SK-N-SH (cell line): ENCODE data around the gene SFXN3. TPM values are rescaled to one million over a fixed set of nuclear protein-coding genes. Genes with fewer than 3 reads are reported as not detected.
A peak's percentile ranks its signal among the peaks of the same experiment; 100 is the strongest.

Source experiments
- CTCF ChIA-PET: fragments of 300-600, 350-600 bp; formaldehyde crosslinking; extraction: SDS; loops from one replicate; lab custom pipeline; 2021; lab: Yijun Ruan, JAX
- POLR2A ChIA-PET: fragments of 350-600 bp; sonication (Branson Sonifier 250); formaldehyde crosslinking; extraction: SDS; loops from one replicate; lab custom pipeline; 2020; ENCODE audit warnings: antibody characterized with exemption, inconsistent platforms; lab: Yijun Ruan, JAX
- DNase-seq: peaks from one replicate; pipeline ENCODE4 v3.0.0; 2012
- H2AFZ ChIP-seq: fragments of 200-600 bp; sonication (generic); 2 replicates; pipeline ENCODE4 v1.8.1; 2016; ENCODE audit warnings: antibody characterized with exemption, mild to moderate bottlenecking, low read depth
- H3F3A ChIP-seq: fragments of 200-600 bp; sonication (generic); replicated peaks from 2 replicates; pipeline ENCODE3; 2016; ENCODE audit warnings: antibody characterized with exemption, mild to moderate bottlenecking; ENCODE audit not compliant: insufficient read depth
- H3K27ac ChIP-seq, 2 experiments: fragments of 200-500 bp in 1 of 2; fragments of 200-600 bp in 1 of 2; sonication (Bioruptor generic) in 1 of 2; sonication (generic), shearing (Covaris generic) in 1 of 2; 2 replicates each; pipeline versions ENCODE4 v1.5.1 to v1.6.1; 2014 to 2016; ENCODE audit warnings: low read depth in 2 of 2, inconsistent platforms in 1 of 2, low read length in 1 of 2, mild to moderate bottlenecking in 1 of 2, mixed read lengths in 1 of 2
- H3K27me3 ChIP-seq: fragments of 200-600 bp; sonication (generic), shearing (Covaris generic); 2 replicates; pipeline ENCODE4 v1.6.1; 2016; ENCODE audit warnings: mixed run types; ENCODE audit not compliant: insufficient read depth
- H3K36me3 ChIP-seq, 2 experiments: fragments of 200-500 bp in 1 of 2; fragments of 200-600 bp in 1 of 2; sonication (Bioruptor generic) in 1 of 2; sonication (generic) in 1 of 2; replicated peaks in 1 of 2; 2 replicates each; pipeline versions ENCODE3 to v1.5.1; 2014 to 2016; ENCODE audit warnings: low read length in 1 of 2, mild to moderate bottlenecking in 1 of 2; ENCODE audit not compliant: insufficient read depth in 2 of 2, control insufficient read depth in 1 of 2
- H3K4me1 ChIP-seq, 2 experiments: fragments of 200-500 bp in 1 of 2; fragments of 200-600 bp in 1 of 2; sonication (Bioruptor generic) in 1 of 2; sonication (generic), shearing (Covaris generic) in 1 of 2; 2 replicates each; pipeline versions ENCODE4 v1.5.1 to v1.6.1; 2014 to 2016; ENCODE audit warnings: low read depth in 1 of 2, low read length in 1 of 2, mixed run types in 1 of 2; ENCODE audit not compliant: insufficient read depth in 2 of 2, control insufficient read depth in 1 of 2
- H3K4me2 ChIP-seq: fragments of 200-600 bp; sonication (generic), shearing (Covaris generic); 2 replicates; pipeline ENCODE4 v1.6.1; 2017; ENCODE audit warnings: mixed run types
- H3K4me3 ChIP-seq, 2 experiments: fragments of 200-500 bp in 1 of 2; fragments of 200-600 bp in 1 of 2; sonication (Bioruptor generic) in 1 of 2; sonication (generic), shearing (Covaris generic) in 1 of 2; 2 replicates each; pipeline versions ENCODE4 v1.5.1 to v1.8.1; 2014 to 2016; ENCODE audit warnings: low read depth in 2 of 2, inconsistent platforms in 1 of 2, low read length in 1 of 2, mild to moderate bottlenecking in 1 of 2, mixed read lengths in 1 of 2, moderate library complexity in 1 of 2
- H3K79me2 ChIP-seq: fragments of 200-600 bp; sonication (generic); 2 replicates; pipeline ENCODE4 v1.8.1; 2017; ENCODE audit warnings: mild to moderate bottlenecking; ENCODE audit not compliant: insufficient read depth
- H3K9ac ChIP-seq: fragments of 200-600 bp; sonication (generic); 2 replicates; pipeline ENCODE4 v1.6.1; 2017; ENCODE audit warnings: mixed run types
- H3K9me2 ChIP-seq: fragments of 200-600 bp; sonication (generic); 2 replicates; pipeline ENCODE4 v1.6.1; 2017; ENCODE audit warnings: mixed run types
- H3K9me3 ChIP-seq: fragments of 200-600 bp; sonication (generic); 2 replicates; pipeline ENCODE4 v1.6.1; 2017; ENCODE audit warnings: mixed run types, mild to moderate bottlenecking, moderate library complexity
- H4K20me1 ChIP-seq: fragments of 200-600 bp; sonication (generic); 2 replicates; pipeline ENCODE4 v1.6.1; 2017; ENCODE audit warnings: mild to moderate bottlenecking, mixed run types; ENCODE audit not compliant: insufficient read depth
- CHD2 ChIP-seq: fragments of 150-350 bp; IDR thresholded peaks from 2 replicates; pipeline ENCODE4 v1.6.1; 2018; ENCODE audit warnings: low read length; ENCODE audit not compliant: partially characterized antibody
- ELF1 ChIP-seq: IDR thresholded peaks from 2 replicates; pipeline ENCODE4 v1.4.0; 2012
- GABPA ChIP-seq: IDR thresholded peaks from 2 replicates; pipeline ENCODE4 v1.4.0; 2012; ENCODE audit warnings: low read depth, mild to moderate bottlenecking
- POLR2AphosphoS5 ChIP-seq: IDR thresholded peaks from 2 replicates; pipeline ENCODE4 v1.6.1; 2012; ENCODE audit warnings: low read depth, low read length
- RAD21 ChIP-seq: IDR thresholded peaks from 2 replicates; pipeline ENCODE4 v1.6.1; 2012; ENCODE audit warnings: mild to moderate bottlenecking, low read length
- SIN3A ChIP-seq: IDR thresholded peaks from 2 replicates; pipeline ENCODE4 v1.6.1; 2012; ENCODE audit warnings: low read depth, mild to moderate bottlenecking, low read length, moderate library complexity, borderline replicate concordance
- SMC3 ChIP-seq: IDR thresholded peaks from 2 replicates; pipeline ENCODE4 v1.6.1; 2012; ENCODE audit warnings: low read depth, low read length, improper control_type of control experiment
- TAF1 ChIP-seq: IDR thresholded peaks from 2 replicates; pipeline ENCODE4 v1.6.1; 2012; ENCODE audit warnings: low read depth, mild to moderate bottlenecking, low read length, moderate library complexity, borderline replicate concordance
- TEAD4 ChIP-seq: IDR thresholded peaks from 2 replicates; pipeline ENCODE4 v1.4.0; 2012; ENCODE audit warnings: mild to moderate bottlenecking, borderline replicate concordance; ENCODE audit not compliant: insufficient read depth
- YY1 ChIP-seq: IDR thresholded peaks from 2 replicates; pipeline ENCODE4 v1.4.0; 2012; ENCODE audit warnings: low read depth, mild to moderate bottlenecking
- WGBS: methylation state at CpG from one replicate; pipeline ENCODE4 v1.1.6; 2017; ENCODE audit warnings: low lambda C conversion rate; 5-methylcytosine and 5-hydroxymethylcytosine counted together
- polyA plus RNA-seq, 3 experiments: library from polyadenylated mRNA; depleted of rRNA; stranded (reverse); fragments of >200 nt; gene quantifications; 2 replicates each; pipeline ENCODE4 v1.2.3, GENCODE V29; 2012
- TF ChIP-seq, protein P1 (sequence below): IDR thresholded peaks from 2 replicates; pipeline ENCODE4 v1.6.1; 2012; ENCODE audit warnings: mild to moderate bottlenecking, low read depth, low read length, moderate library complexity
- TF ChIP-seq, protein P2 (sequence below): IDR thresholded peaks from 2 replicates; pipeline ENCODE4 v1.4.0; 2012; ENCODE audit warnings: low read depth, borderline replicate concordance
- TF ChIP-seq, protein P3 (sequence below): IDR thresholded peaks from 2 replicates; pipeline ENCODE4 v1.4.0; 2012; ENCODE audit warnings: low read depth, borderline replicate concordance
- TF ChIP-seq, protein P4 (sequence below): fragments of 200-600 bp; sonication (generic); IDR thresholded peaks from 2 replicates; pipeline ENCODE4 v1.6.1; 2017; ENCODE audit warnings: antibody characterized with exemption, mild to moderate bottlenecking, moderate library complexity

The SFXN3 gene
- polyA plus RNA-seq, 1 of the 3 experiments (the other 2 are of a cell fraction): 142 TPM

DNA sequence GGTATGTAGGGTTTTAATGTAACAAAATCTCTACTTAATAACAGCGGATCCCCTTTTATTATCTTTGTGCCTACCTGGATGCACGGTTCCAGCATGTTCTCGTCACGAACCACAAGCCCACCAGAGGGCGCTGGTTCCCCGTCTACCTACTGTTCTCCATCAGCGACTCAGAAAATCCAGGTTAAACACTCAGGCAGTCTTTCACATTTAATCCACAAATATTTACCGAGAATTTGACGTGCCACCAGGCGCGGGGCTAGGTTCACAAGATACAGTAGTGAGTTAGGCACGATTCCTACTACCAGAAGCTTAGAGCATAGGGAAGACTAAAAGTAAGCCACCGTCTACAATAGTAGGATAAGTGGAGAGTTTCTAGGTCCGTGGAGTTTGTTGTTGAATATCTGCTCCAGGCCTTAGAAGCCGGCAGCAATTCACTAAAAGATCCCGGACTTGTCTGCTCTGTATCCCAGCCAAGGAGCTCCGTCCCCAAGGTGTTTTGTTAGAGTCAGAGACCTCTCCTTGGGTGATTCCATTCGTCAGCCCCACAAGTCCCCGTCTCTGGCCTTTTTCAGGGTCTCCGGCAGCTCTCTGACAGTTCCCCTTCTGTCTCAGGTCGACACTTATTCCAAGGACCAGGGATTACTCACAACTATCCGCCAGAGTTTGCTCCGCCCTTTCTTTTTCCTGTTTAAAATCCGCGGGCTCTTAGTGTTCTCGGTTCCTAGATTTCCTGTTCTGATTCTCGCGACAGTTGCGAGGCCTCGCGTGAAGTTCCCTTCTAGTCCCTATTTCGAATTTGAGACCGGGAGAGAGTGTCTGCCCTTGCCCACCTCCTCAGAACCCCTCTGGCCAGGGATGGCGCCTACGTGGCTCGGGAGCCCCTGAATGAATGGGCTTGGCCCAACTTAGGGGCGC, 29.3 kb downstream of the SFXN3 start:
- WGBS: under 1% methylated on average over 36 of the region's 37 CpGs
- H3K9me2 ChIP-seq: no peaks in the 10 kb centered on the region
- no peaks in the 10 kb centered on the region for H3K36me3 ChIP-seq
- ChIA-PET CTCF (interaction anchor here (0.7 to 18.9 kb wide), 31 partner anchors 9 to 92 kb away, joined by 3 to 234 read pairs (median 4); partner anchors contain the start of genes LZTS2, PDZD7, SEMA4G and SFXN3), POLR2A (interaction anchor here (1.0 kb wide), 1 partner anchor 82 kb away, joined by 3 read pairs; no protein-coding TSS in a partner anchor)
- peak overlapping the region; percentile 97 for H2AFZ ChIP-seq
- peak overlapping the region; percentile 97 to 98 for H3K27ac ChIP-seq
- TF ChIP-seq, protein P1, sequence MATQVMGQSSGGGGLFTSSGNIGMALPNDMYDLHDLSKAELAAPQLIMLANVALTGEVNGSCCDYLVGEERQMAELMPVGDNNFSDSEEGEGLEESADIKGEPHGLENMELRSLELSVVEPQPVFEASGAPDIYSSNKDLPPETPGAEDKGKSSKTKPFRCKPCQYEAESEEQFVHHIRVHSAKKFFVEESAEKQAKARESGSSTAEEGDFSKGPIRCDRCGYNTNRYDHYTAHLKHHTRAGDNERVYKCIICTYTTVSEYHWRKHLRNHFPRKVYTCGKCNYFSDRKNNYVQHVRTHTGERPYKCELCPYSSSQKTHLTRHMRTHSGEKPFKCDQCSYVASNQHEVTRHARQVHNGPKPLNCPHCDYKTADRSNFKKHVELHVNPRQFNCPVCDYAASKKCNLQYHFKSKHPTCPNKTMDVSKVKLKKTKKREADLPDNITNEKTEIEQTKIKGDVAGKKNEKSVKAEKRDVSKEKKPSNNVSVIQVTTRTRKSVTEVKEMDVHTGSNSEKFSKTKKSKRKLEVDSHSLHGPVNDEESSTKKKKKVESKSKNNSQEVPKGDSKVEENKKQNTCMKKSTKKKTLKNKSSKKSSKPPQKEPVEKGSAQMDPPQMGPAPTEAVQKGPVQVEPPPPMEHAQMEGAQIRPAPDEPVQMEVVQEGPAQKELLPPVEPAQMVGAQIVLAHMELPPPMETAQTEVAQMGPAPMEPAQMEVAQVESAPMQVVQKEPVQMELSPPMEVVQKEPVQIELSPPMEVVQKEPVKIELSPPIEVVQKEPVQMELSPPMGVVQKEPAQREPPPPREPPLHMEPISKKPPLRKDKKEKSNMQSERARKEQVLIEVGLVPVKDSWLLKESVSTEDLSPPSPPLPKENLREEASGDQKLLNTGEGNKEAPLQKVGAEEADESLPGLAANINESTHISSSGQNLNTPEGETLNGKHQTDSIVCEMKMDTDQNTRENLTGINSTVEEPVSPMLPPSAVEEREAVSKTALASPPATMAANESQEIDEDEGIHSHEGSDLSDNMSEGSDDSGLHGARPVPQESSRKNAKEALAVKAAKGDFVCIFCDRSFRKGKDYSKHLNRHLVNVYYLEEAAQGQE: 0 out of 2 replicates have a peak, but pooled peaks have one; percentile 30
- TF ChIP-seq, protein P2, sequence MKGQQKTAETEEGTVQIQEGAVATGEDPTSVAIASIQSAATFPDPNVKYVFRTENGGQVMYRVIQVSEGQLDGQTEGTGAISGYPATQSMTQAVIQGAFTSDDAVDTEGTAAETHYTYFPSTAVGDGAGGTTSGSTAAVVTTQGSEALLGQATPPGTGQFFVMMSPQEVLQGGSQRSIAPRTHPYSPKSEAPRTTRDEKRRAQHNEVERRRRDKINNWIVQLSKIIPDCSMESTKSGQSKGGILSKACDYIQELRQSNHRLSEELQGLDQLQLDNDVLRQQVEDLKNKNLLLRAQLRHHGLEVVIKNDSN: no peak
- TF ChIP-seq, protein P3, sequence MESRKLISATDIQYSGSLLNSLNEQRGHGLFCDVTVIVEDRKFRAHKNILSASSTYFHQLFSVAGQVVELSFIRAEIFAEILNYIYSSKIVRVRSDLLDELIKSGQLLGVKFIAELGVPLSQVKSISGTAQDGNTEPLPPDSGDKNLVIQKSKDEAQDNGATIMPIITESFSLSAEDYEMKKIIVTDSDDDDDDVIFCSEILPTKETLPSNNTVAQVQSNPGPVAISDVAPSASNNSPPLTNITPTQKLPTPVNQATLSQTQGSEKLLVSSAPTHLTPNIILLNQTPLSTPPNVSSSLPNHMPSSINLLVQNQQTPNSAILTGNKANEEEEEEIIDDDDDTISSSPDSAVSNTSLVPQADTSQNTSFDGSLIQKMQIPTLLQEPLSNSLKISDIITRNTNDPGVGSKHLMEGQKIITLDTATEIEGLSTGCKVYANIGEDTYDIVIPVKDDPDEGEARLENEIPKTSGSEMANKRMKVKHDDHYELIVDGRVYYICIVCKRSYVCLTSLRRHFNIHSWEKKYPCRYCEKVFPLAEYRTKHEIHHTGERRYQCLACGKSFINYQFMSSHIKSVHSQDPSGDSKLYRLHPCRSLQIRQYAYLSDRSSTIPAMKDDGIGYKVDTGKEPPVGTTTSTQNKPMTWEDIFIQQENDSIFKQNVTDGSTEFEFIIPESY: peak; percentile 98
- TF ChIP-seq TAF1: peak; percentile 38
- peak; percentile 85 for TF ChIP-seq SMC3
- TF ChIP-seq RAD21: peak; percentile 85
- TF ChIP-seq YY1: no peak
- peak; percentile 99 for TF ChIP-seq SIN3A
- 0 out of 2 replicates have a peak, but pooled peaks have one; percentile 13 for TF ChIP-seq POLR2AphosphoS5
- peak; percentile 64 for TF ChIP-seq GABPA
- TF ChIP-seq, protein P4, sequence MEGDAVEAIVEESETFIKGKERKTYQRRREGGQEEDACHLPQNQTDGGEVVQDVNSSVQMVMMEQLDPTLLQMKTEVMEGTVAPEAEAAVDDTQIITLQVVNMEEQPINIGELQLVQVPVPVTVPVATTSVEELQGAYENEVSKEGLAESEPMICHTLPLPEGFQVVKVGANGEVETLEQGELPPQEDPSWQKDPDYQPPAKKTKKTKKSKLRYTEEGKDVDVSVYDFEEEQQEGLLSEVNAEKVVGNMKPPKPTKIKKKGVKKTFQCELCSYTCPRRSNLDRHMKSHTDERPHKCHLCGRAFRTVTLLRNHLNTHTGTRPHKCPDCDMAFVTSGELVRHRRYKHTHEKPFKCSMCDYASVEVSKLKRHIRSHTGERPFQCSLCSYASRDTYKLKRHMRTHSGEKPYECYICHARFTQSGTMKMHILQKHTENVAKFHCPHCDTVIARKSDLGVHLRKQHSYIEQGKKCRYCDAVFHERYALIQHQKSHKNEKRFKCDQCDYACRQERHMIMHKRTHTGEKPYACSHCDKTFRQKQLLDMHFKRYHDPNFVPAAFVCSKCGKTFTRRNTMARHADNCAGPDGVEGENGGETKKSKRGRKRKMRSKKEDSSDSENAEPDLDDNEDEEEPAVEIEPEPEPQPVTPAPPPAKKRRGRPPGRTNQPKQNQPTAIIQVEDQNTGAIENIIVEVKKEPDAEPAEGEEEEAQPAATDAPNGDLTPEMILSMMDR: peak; percentile 96
- no peak for TF ChIP-seq TEAD4
- TF ChIP-seq CHD2: peak; percentile 99
- peak; percentile 58 for TF ChIP-seq ELF1
- no peaks in the 10 kb centered on the region for H3K9me3 ChIP-seq
- H3K27me3 ChIP-seq: no peaks in the 10 kb centered on the region
- H3F3A ChIP-seq: peaks cover 2% of the 10 kb centered on the region
- peaks cover 19 to 23% of the 10 kb centered on the region in 2 experiments; a peak in 3 of 4 replicates for H3K4me1 ChIP-seq
- peak overlapping the region; percentile 94 for H3K4me2 ChIP-seq
- peaks cover 49% of the 10 kb centered on the region for H3K79me2 ChIP-seq
- H3K4me3 ChIP-seq: peak overlapping the region; percentile 83 to 100
- peak overlapping the region; percentile 99 for H3K9ac ChIP-seq
- H4K20me1 ChIP-seq: no peaks in the 10 kb centered on the region
- peak; percentile 73 for DNase-seq
